ENCODE results near the gene RBM34. TPM values are rescaled to one million over a fixed set of nuclear protein-coding genes. Genes with fewer than 3 reads are reported as not detected.
"Not testable (repeated sequence)": the region's sequence is repeated elsewhere in the genome, so short reads cannot be mapped to it uniquely, and the experiment has no call there.

RBM34 gene, protein sequence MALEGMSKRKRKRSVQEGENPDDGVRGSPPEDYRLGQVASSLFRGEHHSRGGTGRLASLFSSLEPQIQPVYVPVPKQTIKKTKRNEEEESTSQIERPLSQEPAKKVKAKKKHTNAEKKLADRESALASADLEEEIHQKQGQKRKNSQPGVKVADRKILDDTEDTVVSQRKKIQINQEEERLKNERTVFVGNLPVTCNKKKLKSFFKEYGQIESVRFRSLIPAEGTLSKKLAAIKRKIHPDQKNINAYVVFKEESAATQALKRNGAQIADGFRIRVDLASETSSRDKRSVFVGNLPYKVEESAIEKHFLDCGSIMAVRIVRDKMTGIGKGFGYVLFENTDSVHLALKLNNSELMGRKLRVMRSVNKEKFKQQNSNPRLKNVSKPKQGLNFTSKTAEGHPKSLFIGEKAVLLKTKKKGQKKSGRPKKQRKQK
- 10 to 100 TPM; 49.2 to 66.8 (median 59.0) TPM for polyA plus RNA-seq (ENCODE audit: insufficient read length in 10 of 10)
- long read RNA-seq, donor 1, transcript RBM34-201 (11 exons, 2,054 nt), result major isoform, 8 of 9 reads
- long read RNA-seq, donor 1, partial matches to known transcripts, result 0 of 9 reads
- long read RNA-seq, donor 1, other reads (novel, unspliced or antisense), result 0 of 9 reads
- long read RNA-seq, donor 2, transcript RBM34-201 (11 exons, 2,054 nt), result major isoform, 8 of 15 reads
- long read RNA-seq, donor 2, transcript RBM34-209 (3 exons, 783 nt), result minor isoform, 6 of 15 reads
- long read RNA-seq, donor 2, partial matches to known transcripts, result 0 of 15 reads
- long read RNA-seq, donor 2, other reads (novel, unspliced or antisense), result 0 of 15 reads
- long read RNA-seq, donor 3, result 0 reads
- long read RNA-seq, donor 4, transcript RBM34-201 (11 exons, 2,054 nt), result major isoform, 7 of 10 reads
- long read RNA-seq, donor 4, partial matches to known transcripts, result 0 of 10 reads
- long read RNA-seq, donor 4, other reads (novel, unspliced or antisense), result 0 of 10 reads
- long read RNA-seq, donor 5, transcript RBM34-201 (11 exons, 2,054 nt), result major isoform, 6 of 23 reads
- long read RNA-seq, donor 5, partial matches to known transcripts, result 15 of 23 reads
- long read RNA-seq, donor 5, other reads (novel, unspliced or antisense), result 0 of 23 reads
- long read RNA-seq, donor 6, transcript RBM34-201 (11 exons, 2,054 nt), result major isoform, 14 of 15 reads
- long read RNA-seq, donor 6, partial matches to known transcripts, result 0 of 15 reads
- long read RNA-seq, donor 6, other reads (novel, unspliced or antisense), result 0 of 15 reads
- long read RNA-seq, donor 7, transcript RBM34-201 (11 exons, 2,054 nt), result major isoform, 6 of 8 reads
- long read RNA-seq, donor 7, partial matches to known transcripts, result 0 of 8 reads
- long read RNA-seq, donor 7, other reads (novel, unspliced or antisense), result 0 of 8 reads
- long read RNA-seq, donor 8, transcript RBM34-201 (11 exons, 2,054 nt), result major isoform, 5 of 7 reads
- long read RNA-seq, donor 8, partial matches to known transcripts, result 0 of 7 reads
- long read RNA-seq, donor 8, other reads (novel, unspliced or antisense), result 0 of 7 reads
- long read RNA-seq, donor 9, partial matches to known transcripts, result 0 of 2 reads
- long read RNA-seq, donor 9, other reads (novel, unspliced or antisense), result 0 of 2 reads

DNA sequence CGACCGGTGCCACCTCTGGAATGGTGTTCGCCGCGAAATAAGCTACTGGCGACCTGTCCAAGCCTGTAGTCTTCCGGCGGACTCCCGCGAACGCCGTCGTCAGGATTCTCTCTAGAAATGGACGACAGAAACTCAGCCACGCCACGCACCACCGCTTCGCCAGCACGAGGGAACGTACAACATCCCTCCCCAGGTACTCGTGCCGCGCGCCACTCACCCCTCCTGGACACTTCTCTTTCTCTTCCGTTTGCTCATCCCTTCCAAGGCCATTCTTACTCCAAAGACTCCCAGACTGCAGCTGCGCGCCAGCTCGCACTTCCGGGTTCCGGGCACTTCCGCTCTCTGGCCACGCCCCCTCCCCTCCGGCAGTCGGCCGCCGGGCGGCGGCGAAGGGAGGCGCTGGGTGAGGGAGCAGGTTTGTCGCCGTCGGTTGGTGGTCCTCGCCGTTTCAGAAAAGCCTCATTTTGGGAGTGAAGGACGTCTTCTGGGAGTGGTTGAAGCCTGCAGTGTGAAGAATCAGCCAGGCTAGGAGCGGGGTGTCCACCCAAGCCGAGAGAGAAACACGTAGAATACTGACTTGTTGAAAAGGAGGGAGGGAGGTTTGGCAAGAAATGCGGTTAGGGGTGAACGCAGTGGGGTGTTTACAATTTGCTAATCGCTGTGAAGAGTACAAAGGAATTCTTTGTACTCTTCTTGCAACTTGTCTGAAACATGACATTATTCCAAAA is at the start of gene RBM34:
Gene RBM34, minus strand, starts transcription at position 294 of the 728 bp plus-strand sequence. Its CDS starts 24 bp downstream, at position 270.
- peak; percentile 90 to 98 (median 95) for DNase-seq

DNA sequence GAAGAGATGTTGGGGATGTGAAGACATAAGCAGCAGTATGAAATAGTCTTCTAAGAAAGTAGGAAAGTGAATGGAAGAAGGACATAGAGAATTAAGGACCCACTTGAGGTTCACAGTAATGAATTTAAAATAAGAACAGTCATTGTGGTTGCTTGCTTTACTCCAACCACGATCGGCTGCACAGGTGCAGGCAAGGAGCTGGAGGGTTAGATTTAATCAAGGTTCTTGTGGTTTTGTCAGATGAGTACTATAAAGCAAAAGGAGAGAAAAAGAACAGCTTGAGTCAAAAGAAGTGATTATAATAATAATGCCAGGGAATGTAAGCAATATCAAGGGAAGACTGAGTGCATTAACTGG is 46.1 kb upstream of the RBM34 start:
- no peak for DNase-seq

DNA sequence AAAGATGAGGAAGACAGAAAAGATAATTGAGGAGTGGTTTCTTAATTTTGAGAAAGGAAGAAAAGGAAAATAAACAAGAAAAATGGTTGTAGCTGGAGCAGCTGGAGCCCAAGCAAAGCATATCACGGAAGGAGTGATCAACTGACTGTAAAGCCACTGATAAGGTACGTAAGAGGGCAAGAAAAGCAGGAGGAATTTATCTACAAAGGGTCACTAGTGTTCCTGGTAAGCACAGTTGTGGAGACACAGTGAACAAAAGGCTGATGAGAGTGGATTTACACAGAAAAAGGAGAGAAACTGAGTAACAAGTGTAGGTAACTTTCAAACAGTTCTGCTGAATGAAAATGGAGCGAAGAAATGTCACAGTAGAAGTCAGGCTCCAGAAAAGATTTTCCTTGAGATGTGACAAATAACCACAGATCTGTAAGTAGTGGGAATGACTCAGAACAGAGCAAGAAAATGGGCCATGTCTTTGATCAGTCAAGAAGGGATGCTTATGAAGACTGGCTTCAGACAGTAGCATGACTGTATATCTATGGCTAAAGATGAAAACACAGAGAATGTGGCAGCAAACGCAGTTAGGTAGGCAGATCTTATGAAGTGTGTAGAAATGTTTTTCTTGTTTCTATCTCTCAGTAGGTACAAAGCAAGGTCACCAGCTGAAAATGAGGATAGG is 45.6 kb upstream of the RBM34 start:
- no peak for DNase-seq

DNA sequence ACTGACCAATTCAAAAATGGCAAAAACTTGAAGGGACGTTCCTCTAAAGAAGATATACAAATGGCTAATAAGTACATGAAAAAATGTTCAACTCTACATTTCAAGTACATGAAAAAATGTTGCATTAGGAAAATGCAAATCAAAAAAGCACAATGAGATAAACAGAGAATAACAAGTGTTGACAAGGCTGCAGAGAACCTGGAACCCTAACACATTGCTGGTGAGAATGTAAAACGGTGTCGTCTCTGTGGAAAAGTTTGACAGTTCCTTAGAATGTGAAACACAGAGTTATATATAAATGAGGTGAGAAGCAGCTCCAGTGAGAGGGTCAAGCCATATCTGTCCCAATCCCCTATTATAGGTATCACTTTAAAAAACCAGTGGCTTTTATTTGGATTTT is 44.6 kb upstream of the RBM34 start:
- no peak for DNase-seq

DNA sequence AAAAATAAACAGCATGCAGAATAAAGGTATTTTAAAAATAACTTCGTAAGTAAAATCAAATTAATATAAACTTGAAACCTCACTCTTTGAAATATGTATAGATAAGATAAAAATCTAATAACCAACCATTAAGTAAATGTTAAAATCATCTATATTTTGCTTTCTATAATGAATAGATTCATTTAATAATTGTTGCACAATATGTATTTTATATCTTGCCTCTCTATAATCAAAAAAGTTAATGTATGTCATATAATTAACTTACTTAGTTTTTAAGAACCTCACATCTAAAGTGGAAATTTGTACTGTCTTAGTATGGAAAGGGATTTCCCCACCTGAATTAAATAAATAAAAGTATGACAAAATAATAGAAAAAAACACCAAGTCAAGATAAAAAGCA is 42.4 kb upstream of the RBM34 start:
- no peak for DNase-seq

DNA sequence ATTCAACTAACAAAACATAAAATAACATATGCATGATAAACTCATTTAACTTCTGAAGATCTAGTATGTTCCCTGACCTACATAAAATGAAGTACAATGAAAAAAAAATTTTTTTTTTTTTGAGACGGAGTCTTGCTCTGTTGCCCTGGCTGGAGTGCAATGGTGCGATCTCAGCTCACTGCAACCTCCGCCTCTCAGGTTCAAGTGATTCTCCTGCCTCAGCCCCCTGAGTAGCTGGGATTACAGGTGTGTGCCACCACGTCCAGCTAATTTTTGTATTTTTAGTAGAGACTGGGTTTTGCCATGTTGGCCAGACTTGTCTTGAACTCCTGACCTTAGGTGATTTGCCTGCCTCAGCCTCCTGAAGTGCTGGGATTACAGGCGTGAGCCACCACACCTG is 41.4 kb upstream of the RBM34 start:
- not testable (repeated sequence) for DNase-seq

DNA sequence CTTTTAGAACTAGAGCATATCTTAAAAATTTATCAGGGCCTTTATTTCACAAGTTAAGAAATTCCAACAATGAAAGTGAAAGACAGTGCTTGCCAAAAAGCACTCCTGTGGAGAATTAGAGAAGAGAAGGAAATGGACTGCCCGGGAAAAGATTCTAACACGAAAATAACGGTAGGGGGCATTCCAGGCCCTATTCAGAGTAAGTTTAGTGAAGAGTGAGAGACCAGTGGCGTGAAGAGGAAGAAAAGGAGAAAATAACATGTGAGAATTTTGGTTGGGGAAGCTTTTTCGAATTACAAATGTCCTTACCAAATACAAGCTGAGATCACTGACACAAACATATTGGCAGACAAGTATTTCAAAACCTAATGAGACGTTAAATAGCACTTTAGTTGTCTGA is 38.4 kb upstream of the RBM34 start:
- DNase-seq, result peak; percentile 8 to 47 (median 20)

DNA sequence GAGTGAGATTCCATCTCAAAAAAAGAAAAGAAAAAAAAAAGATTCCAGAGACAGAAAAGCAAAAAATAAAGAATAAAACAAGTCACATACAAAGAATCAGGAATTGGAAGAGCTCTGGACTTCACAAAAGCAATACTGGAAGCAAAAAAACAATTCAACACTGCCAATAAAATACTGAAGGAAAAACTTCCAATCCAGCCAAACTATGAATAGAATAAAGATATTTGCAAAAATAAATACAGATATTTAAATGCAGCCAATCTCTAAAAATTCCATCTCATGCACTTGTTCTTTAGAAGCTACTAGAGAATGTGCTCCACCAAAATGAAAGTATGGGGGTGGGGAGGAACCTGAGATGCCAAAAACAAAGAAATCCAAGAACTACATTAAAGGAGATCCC is 29.4 kb upstream of the RBM34 start:
- peak; percentile 6 to 34 (median 7) for DNase-seq

DNA sequence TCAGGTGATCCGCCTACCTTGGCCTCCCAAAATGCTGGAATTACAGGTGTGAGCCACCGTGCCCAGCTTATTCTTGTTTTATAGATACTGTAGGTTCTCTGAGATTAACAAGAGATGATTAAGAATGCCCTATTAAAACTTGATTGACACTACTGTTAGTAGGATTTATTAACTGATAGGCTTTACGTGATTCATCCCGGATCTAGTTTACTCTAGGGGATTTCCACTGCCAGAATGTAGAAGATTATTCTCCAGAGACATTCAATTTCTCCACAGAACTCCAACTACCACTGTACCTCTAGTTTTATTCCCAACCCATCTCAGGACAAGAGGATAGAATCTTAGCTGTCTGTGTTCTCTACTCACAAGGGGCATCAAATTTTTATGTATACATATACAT is 26.3 kb upstream of the RBM34 start:
- no peak for DNase-seq

DNA sequence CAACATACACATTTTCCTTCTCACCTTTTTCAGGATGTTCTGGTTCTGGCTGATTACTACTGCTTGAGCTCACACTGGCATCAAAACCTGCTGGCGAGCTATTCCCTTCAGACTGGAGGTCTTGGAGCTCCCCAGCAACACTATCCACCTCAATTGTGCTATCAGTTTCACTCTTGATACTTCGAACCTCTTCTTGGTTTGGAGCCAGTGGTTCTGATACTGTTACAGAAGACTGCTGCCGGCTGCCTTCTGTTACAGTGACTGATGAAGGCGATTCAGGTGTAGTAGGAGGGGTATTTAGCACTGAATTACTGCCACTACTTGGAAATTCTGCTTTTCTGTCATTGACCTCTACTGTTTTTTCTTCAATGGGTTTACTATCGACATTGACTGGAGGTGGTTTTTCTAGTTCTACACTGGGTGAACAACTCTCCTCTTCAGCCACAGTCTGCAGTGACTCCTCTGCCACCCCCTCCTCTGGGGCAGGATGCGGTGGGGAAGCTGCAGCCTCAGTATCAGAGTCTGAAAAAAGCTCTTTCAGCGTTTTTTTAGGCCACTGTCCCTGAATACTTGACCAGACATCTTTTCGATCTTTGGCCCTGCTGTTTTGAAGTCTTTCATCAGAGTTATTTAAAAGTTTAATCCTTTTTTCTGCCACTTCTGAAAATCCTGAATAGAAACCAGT is 20.7 kb upstream of the RBM34 start:
- DNase-seq, result no peak

DNA sequence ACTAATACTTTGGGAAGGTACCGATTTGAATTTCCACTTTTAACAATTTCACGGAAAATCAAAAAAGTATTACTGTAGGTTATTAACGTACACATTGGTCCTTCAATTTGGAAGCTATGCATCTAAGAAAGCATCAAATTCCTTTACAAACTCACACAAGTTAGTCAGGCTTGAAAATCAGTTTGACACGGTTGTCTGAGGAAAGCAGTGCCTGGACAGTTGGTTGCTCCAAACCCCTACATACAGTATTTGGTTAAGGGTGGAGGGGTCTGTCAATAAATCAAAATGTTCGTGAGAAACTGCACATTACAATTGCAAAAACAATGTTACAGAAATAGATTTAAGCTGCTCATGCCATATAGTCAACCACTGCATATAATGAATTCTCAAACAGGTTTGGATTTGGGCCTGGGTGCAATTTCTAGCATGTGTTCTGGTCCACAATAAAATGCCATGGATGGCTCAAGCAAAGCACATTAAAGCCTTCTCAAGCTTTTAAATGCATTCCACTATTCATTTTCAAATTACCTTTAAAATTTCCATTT is 19.9 kb upstream of the RBM34 start:
- DNase-seq, result no peak

DNA sequence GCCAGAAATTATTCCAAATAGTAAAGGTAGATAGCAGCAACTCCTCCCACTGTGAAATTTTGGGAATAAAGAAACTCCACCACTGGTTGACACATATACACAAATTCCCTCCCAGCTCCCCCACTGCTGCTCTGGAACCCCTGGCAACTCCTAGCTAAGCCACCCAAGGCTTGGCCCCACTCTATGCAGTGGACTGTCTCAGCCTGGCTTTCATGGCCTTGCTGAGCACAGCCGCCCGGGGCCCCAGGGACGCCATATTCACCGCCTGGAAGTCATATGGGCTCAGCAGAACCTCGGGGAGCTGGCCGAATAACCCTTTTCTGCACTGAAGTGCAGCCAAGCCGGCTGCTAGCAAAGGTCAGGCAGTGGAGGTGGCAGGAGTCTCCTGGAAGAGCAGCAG is 15.4 kb upstream of the RBM34 start:
- DNase-seq, result no peak

DNA sequence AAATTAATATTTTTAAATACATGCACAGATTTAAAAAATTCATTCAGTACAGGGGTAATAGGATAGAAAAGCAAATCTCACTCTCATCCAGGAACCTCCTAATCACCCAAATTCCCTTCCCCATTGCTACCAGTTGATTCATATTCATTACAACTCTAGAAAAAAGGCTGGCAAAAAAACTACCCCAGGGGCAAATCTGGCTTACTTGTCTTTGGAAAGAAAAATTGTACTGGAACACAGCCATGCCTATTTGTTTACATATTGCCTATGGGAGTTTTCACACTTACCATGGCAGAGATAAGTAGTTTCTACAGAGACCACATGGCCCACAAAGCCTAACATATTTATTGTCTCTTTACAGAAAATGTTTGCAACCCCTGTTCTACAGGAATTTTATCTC is 8.9 kb upstream of the RBM34 start:
- no peak for DNase-seq

DNA sequence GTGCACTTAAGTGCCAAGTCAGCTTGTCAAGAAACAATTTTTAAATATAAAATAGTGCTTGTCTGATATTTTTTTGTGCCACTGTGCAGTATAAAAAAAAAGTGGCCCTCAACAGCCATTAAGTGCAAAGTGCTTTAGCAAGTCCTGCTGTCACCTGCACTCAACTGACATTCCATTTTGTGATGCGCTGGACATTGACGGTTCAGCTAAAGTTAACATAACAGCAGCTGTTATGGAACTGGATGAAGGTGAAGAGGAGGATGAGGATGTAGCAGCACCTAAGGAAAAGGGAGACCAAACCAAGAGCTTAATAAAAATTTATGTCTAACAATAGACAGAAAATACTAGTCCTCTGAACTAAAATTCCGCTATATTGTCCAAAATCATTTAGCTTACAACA is 7.3 kb upstream of the RBM34 start:
- no peak for DNase-seq

DNA sequence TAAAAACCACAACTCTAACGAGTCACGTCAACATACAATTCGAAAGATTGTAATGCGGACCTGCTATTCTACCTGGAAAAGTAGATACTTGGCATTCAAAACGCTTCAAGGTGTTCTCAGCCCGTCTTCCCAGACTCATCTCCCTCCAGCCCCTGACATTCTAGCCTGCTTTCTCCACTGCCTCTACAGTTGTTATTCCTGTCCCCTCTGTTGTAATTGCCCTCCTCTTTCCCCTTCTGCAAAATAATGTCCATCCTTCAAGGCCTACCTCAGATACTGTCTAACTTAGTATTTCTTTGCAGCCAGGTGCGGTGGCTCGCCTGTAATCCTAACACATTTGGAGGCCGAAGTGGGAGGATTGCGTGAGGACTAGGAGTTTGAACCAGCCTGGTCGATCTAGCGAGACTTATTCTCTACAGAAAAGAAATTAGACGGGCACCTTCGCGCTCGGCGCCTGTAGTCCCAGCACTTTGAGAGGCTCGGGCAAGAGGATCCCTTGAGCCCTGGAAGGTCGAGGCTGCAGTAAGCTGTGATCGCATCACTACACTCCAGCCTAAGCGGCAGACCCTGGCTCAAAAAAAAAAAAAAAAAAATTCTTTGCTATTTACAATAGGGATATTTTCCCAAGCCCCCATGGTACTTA is 756 bp upstream of the RBM34 start:
- DNase-seq, result peak in 1 of 3 donors; percentile 4

DNA sequence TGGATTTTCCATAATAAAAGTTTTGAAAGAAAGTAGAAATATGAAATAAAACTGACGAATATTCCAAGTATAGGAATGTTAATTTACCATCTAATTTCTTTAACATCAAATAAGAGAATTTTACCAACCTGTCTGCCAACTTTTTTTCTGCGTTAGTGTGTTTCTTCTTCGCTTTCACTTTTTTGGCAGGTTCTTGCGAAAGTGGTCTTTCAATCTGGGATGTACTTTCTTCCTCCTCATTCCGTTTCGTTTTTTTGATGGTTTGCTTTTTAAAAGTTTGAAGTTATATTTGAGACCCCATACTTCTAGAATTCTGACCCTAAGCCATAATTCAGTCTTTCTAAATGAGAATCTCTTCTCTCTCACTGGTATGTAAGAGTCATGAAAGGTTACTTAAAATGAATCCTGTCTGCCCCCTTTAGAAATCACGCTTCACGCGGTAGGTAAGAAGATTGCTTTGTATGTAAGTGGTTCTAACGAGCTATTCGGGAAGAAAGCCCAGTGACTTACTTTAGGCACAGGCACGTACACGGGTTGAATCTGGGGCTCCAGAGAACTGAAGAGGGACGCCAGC is 580 bp downstream of the RBM34 start:
- DNase-seq, result peak in 1 of 3 donors; percentile 41

DNA sequence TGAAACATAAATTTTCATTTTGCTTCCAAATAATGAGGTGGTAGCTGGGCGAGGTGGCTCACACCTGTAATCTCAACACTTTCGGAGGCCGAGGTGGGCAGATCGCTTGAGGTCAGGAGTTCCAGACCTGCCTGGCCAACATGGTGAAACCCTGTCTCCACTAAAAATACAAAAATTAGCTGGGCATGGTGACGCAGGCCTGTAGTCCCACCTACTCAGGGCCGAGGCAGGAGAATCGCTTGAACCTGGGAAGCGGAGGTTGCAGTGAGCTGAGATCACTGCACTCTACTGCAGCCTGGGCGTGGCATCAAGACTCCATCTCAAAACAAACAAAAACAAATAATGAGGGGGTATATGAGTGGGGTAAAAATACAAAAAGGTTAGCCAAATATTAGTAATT is 1.1 kb downstream of the RBM34 start:
- DNase-seq, result not testable (repeated sequence)

DNA sequence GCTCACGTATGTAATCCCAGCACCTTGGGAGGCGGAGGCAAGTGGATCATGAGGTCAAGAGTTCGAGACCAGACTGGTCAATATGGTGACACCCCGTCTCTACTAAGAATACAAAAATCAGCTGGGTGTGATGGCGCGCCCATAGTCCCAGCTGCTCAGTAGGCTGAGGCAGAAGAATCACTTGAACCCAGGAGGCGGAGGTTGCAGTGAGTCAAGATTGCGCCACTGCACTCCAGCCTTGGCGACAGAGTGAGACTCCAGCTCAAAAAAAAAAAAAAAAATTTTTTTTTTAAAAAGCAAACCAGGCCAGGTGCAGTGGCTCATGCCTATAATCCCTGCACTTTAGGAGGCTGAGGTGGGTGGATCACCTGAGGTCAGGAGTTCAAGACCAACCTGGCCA is 1.8 kb downstream of the RBM34 start:
- not testable (repeated sequence) for DNase-seq
